OCI-LY7 (cell line): ENCODE measurements around the gene HUNK.

ENCODE experiments used
- CTCF ChIP-seq: fragments of 200-600 bp; sonication (generic); conservative IDR thresholded peaks from 2 replicates; pipeline ENCODE4 v1.5.1; 2014; ENCODE audit warnings: mild to moderate bottlenecking, antibody characterized with exemption, low read length, moderate library complexity, mixed read lengths
- EZH2phosphoT487 ChIP-seq: fragments of 200-600 bp; sonication (generic); IDR thresholded peaks from 2 replicates; pipeline ENCODE4 v1.6.1; 2018; ENCODE audit warnings: low read depth, borderline replicate concordance, mild to moderate bottlenecking, mixed run types, antibody characterized with exemption, low read length, moderate library complexity, mixed read lengths

GRCh38 chr21:31913182-31913608 lies 40.4 kb downstream of the HUNK start:
- TF ChIP-seq CTCF (no peak), EZH2phosphoT487 (no peak)
